Esophagus muscularis mucosa (tissue), 4 donors: Measurements from ENCODE around the gene IFNA4. TPM values are rescaled to one million over a fixed set of nuclear protein-coding genes. Genes with fewer than 3 reads are reported as not detected.
"Not testable (repeated sequence)": the region's sequence is repeated elsewhere in the genome, so short reads cannot be mapped to it uniquely, and the experiment has no call there.

Experiments
- DNase-seq: peaks from one replicate; pipeline ENCODE4 v3.0.0-alpha.2; 2017; ENCODE audit errors: extremely low spot score
- H3K27ac ChIP-seq, 4 donors: fragments of 200-600 bp; sonication (generic); replicated peaks in 1 of 4; 1 replicate in 3 of 4; 2 replicates in 1 of 4; pipeline ENCODE4 v1.5.1; 2016 to 2019; ENCODE audit warnings: mild to moderate bottlenecking in 1 of 4
- H3K27me3 ChIP-seq, 4 donors: fragments of 200-600 bp; sonication (generic); one replicate each; pipeline versions ENCODE4 v1.5.1 to v1.6.0; 2016 to 2019
- H3K36me3 ChIP-seq, 4 donors: fragments of 200-600 bp; sonication (generic); one replicate each; pipeline ENCODE4 v1.5.1; 2016 to 2019
- H3K4me1 ChIP-seq, 4 donors: fragments of 200-600 bp; sonication (generic); one replicate each; pipeline ENCODE4 v1.5.1; 2016 to 2019
- H3K4me3 ChIP-seq, 4 donors: fragments of 200-600 bp; sonication (generic); 1 replicate in 2 of 4; 2 replicates in 2 of 4; pipeline ENCODE4 v1.5.1; 2016 to 2019; ENCODE audit warnings: mild to moderate bottlenecking in 4 of 4, moderate library complexity in 1 of 4
- H3K9me3 ChIP-seq, 4 donors: fragments of 200-600 bp; sonication (generic); 1 replicate in 3 of 4; 2 replicates in 1 of 4; pipeline ENCODE4 v1.5.1; 2016 to 2019
- CTCF ChIP-seq, 3 experiments: fragments of 200-600 bp in 2 of 3; fragments of 450-650 bp in 1 of 3; sonication (generic) in 2 of 3; IDR thresholded peaks; one replicate each; pipeline ENCODE4 v1.5.1; 2017 to 2019; ENCODE audit warnings: antibody characterized with exemption in 3 of 3, mild to moderate bottlenecking in 2 of 3, moderate library complexity in 1 of 3
- EP300 ChIP-seq: sonication (generic); formaldehyde crosslinking; IDR thresholded peaks from one replicate; pipeline ENCODE4 v1.6.1; 2017; ENCODE audit warnings: antibody characterized with exemption
- POLR2A ChIP-seq: fragments of 450-650 bp; IDR thresholded peaks from one replicate; pipeline ENCODE4 v1.6.1; 2017; ENCODE audit warnings: antibody characterized with exemption, moderate library complexity, mild to moderate bottlenecking, low read depth
- POLR2AphosphoS5 ChIP-seq, 2 donors: sonication (generic); formaldehyde crosslinking; IDR thresholded peaks; one replicate each; pipeline ENCODE4 v1.6.1; 2017; ENCODE audit warnings: antibody characterized with exemption in 2 of 2
- WGBS: methylation state at CpG from one replicate; pipeline ENCODE4 v1.1.5; 2018; 5-methylcytosine and 5-hydroxymethylcytosine counted together
- intact Hi-C: fragments of 100-400 bp; cut with DNase I; formaldehyde crosslinking; loops from one replicate; pipeline ENCODE4 v1.15.1; 2023
- total RNA-seq, 4 donors: library from RNA; depleted of rRNA; stranded (reverse); fragments of >200 nt; gene quantifications; one replicate each; pipeline versions ENCODE4 v1.1.0 to v1.2.1, GENCODE V29; 2016

The IFNA4 gene
- total RNA-seq, 4 donors from 2014 or later: not detected

DNA sequence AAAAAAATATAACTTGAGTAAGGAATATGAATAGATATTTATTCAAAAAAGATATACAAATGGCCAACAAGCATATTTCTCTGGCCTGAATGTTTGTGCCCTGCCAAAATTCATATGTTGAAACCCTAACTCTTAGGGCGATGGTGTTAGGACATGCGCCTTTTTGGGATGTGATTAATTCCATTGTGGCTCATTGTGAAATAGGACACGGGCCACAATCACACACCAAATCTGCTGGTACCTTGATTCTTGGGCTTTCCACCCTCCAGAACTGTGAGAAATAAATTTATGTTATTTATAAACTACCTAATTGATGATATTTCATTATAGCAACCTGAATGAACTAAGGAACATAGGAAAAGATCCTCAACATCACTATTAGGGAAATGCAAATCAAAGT, 15.2 kb downstream of the IFNA4 start:
- Histone ChIP-seq H3K4me1 (no peaks in the 10 kb centered on the region), H3K36me3 (no peaks in the 10 kb centered on the region), H3K27me3 (no peaks in the 10 kb centered on the region), H3K9me3 (no peaks in the 10 kb centered on the region), H3K4me3 (no peak overlapping the region), H3K27ac (no peak overlapping the region)
- intact Hi-C loops: no loop called here
- DNase-seq: no peak
- 80% methylated on average over 3 of the region's 3 CpGs for WGBS
- TF ChIP-seq POLR2AphosphoS5 (IDR thresholded peaks at IDR 0.05) (no peak), CTCF (IDR thresholded peaks at IDR 0.05) (no peak), EP300 (no peak), POLR2A (no peak)

GRCh38 chr9:21171351-21171750, 16.0 kb downstream of the IFNA4 start:
- H3K36me3 ChIP-seq: no peaks in the 10 kb centered on the region
- H3K4me1 ChIP-seq: no peaks in the 10 kb centered on the region
- no peak overlapping the region for H3K4me3 ChIP-seq
- no peak for DNase-seq
- no peak overlapping the region for H3K27ac ChIP-seq
- intact Hi-C loops: no loop called here
- no peaks in the 10 kb centered on the region for H3K9me3 ChIP-seq
- WGBS: 86% methylated on average over 1 of the region's 1 CpG
- no peaks in the 10 kb centered on the region for H3K27me3 ChIP-seq
- TF ChIP-seq CTCF (IDR thresholded peaks at IDR 0.05) (no peak), EP300 (no peak), POLR2A (no peak), POLR2AphosphoS5 (IDR thresholded peaks at IDR 0.05) (no peak)

DNA sequence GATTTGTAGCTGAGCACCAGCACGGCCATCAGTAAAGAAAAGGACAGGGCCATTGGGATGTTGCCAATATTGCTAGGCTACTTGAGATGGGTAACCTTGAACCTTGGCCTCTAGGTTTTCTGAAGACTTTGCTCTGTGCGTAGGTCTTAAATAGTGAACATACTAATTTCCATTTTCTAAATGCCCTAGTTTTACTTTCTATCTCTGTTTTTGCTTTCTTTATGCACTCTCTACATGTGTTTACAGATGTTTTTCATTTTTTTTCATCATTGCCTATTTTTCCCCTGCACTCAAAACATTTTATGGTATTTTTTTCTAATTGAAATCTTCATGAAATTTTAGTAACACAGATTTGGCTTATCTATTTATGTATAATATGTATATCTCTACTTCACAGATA, 20.8 kb downstream of the IFNA4 start, which contains the start of gene IFNA21:
Gene IFNA21 (minus strand): TSS at position 101 of the 400 bp plus-strand sequence. CDS start 48 bp downstream, at position 53.
- H3K9me3 ChIP-seq, H3K27me3 ChIP-seq, H3K4me1 ChIP-seq, intact Hi-C loops, H3K36me3 ChIP-seq, H3K4me3 ChIP-seq, DNase-seq, H3K27ac ChIP-seq: not testable (repeated sequence)
- 82% methylated on average over 2 of the region's 2 CpGs for WGBS

GRCh38 chr9:21165516-21165915, 21.9 kb downstream of the IFNA4 start:
- no peaks in the 10 kb centered on the region for H3K27me3 ChIP-seq
- TF ChIP-seq POLR2AphosphoS5 (IDR thresholded peaks at IDR 0.05) (no peak), EP300 (no peak), CTCF (IDR thresholded peaks at IDR 0.05) (no peak), POLR2A (no peak)
- no peak overlapping the region for H3K27ac ChIP-seq
- no peaks in the 10 kb centered on the region for H3K36me3 ChIP-seq
- peaks cover 0 to 3% (median 0%) of the 10 kb centered on the region in 4 donors for H3K9me3 ChIP-seq
- intact Hi-C loops: no loop called here
- no peak for DNase-seq
- 92% methylated on average over 1 of the region's 1 CpG for WGBS
- H3K4me1 ChIP-seq: no peaks in the 10 kb centered on the region
- H3K4me3 ChIP-seq: no peak overlapping the region

DNA sequence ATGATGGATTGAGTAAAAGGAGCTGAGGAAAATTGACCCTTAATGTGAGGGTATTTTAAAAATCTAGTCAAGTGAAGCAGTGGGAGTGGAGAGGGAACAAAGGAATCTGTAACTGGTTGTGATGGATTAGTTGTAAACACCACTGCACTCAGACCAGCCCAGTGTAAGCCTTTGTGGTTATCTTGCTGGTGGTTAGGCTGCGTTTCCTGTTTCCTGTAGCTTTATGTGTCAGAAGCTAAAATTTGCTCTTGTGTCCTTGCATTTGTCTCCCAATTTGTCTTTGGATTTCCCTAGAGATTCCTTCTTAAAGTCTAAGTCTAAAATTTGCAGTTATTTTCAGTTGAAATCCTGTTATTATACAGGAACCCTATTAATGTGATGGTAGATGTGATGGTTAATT, 27.2 kb downstream of the IFNA4 start:
- Histone ChIP-seq H3K4me3 (no peak overlapping the region), H3K36me3 (no peaks in the 10 kb centered on the region), H3K27ac (no peak overlapping the region), H3K4me1 (no peaks in the 10 kb centered on the region), H3K9me3 (peaks cover 0 to 3% (median 0%) of the 10 kb centered on the region in 4 donors), H3K27me3 (no peaks in the 10 kb centered on the region)
- 0% methylated on average over 1 of the region's 1 CpG for WGBS
- TF ChIP-seq POLR2A (no peak), CTCF (IDR thresholded peaks at IDR 0.05) (no peak), EP300 (no peak), POLR2AphosphoS5 (IDR thresholded peaks at IDR 0.05) (no peak)
- intact Hi-C loops: no loop called here
- DNase-seq: no peak
